SK-N-SH (cell line): Measurements from ENCODE around the gene ZAP70. TPM values are rescaled to one million over a fixed set of nuclear protein-coding genes. Genes with fewer than 3 reads are reported as not detected.

Source experiments
- CTCF ChIA-PET: fragments of 300-600, 350-600 bp; formaldehyde crosslinking; extraction: SDS; loops from one replicate; lab custom pipeline; 2021; lab: Yijun Ruan, JAX
- POLR2A ChIA-PET: fragments of 350-600 bp; sonication (Branson Sonifier 250); formaldehyde crosslinking; extraction: SDS; loops from one replicate; lab custom pipeline; 2020; ENCODE audit warnings: antibody characterized with exemption, inconsistent platforms; lab: Yijun Ruan, JAX
- DNase-seq: peaks from one replicate; pipeline ENCODE4 v3.0.0; 2012
- H2AFZ ChIP-seq: fragments of 200-600 bp; sonication (generic); 2 replicates; pipeline ENCODE4 v1.8.1; 2016; ENCODE audit warnings: antibody characterized with exemption, mild to moderate bottlenecking, low read depth
- H3F3A ChIP-seq: fragments of 200-600 bp; sonication (generic); replicated peaks from 2 replicates; pipeline ENCODE3; 2016; ENCODE audit warnings: antibody characterized with exemption, mild to moderate bottlenecking; ENCODE audit not compliant: insufficient read depth
- H3K27ac ChIP-seq, 2 experiments: fragments of 200-500 bp in 1 of 2; fragments of 200-600 bp in 1 of 2; sonication (Bioruptor generic) in 1 of 2; sonication (generic), shearing (Covaris generic) in 1 of 2; 2 replicates each; pipeline versions ENCODE4 v1.5.1 to v1.6.1; 2014 to 2016; ENCODE audit warnings: low read depth in 2 of 2, inconsistent platforms in 1 of 2, low read length in 1 of 2, mild to moderate bottlenecking in 1 of 2, mixed read lengths in 1 of 2
- H3K27me3 ChIP-seq: fragments of 200-600 bp; sonication (generic), shearing (Covaris generic); 2 replicates; pipeline ENCODE4 v1.6.1; 2016; ENCODE audit warnings: mixed run types; ENCODE audit not compliant: insufficient read depth
- H3K36me3 ChIP-seq, 2 experiments: fragments of 200-500 bp in 1 of 2; fragments of 200-600 bp in 1 of 2; sonication (Bioruptor generic) in 1 of 2; sonication (generic) in 1 of 2; replicated peaks in 1 of 2; 2 replicates each; pipeline versions ENCODE3 to v1.5.1; 2014 to 2016; ENCODE audit warnings: low read length in 1 of 2, mild to moderate bottlenecking in 1 of 2; ENCODE audit not compliant: insufficient read depth in 2 of 2, control insufficient read depth in 1 of 2
- H3K4me1 ChIP-seq, 2 experiments: fragments of 200-500 bp in 1 of 2; fragments of 200-600 bp in 1 of 2; sonication (Bioruptor generic) in 1 of 2; sonication (generic), shearing (Covaris generic) in 1 of 2; 2 replicates each; pipeline versions ENCODE4 v1.5.1 to v1.6.1; 2014 to 2016; ENCODE audit warnings: low read depth in 1 of 2, low read length in 1 of 2, mixed run types in 1 of 2; ENCODE audit not compliant: insufficient read depth in 2 of 2, control insufficient read depth in 1 of 2
- H3K4me2 ChIP-seq: fragments of 200-600 bp; sonication (generic), shearing (Covaris generic); 2 replicates; pipeline ENCODE4 v1.6.1; 2017; ENCODE audit warnings: mixed run types
- H3K4me3 ChIP-seq, 2 experiments: fragments of 200-500 bp in 1 of 2; fragments of 200-600 bp in 1 of 2; sonication (Bioruptor generic) in 1 of 2; sonication (generic), shearing (Covaris generic) in 1 of 2; 2 replicates each; pipeline versions ENCODE4 v1.5.1 to v1.8.1; 2014 to 2016; ENCODE audit warnings: low read depth in 2 of 2, inconsistent platforms in 1 of 2, low read length in 1 of 2, mild to moderate bottlenecking in 1 of 2, mixed read lengths in 1 of 2, moderate library complexity in 1 of 2
- H3K79me2 ChIP-seq: fragments of 200-600 bp; sonication (generic); 2 replicates; pipeline ENCODE4 v1.8.1; 2017; ENCODE audit warnings: mild to moderate bottlenecking; ENCODE audit not compliant: insufficient read depth
- H3K9ac ChIP-seq: fragments of 200-600 bp; sonication (generic); 2 replicates; pipeline ENCODE4 v1.6.1; 2017; ENCODE audit warnings: mixed run types
- H3K9me2 ChIP-seq: fragments of 200-600 bp; sonication (generic); 2 replicates; pipeline ENCODE4 v1.6.1; 2017; ENCODE audit warnings: mixed run types
- H3K9me3 ChIP-seq: fragments of 200-600 bp; sonication (generic); 2 replicates; pipeline ENCODE4 v1.6.1; 2017; ENCODE audit warnings: mixed run types, mild to moderate bottlenecking, moderate library complexity
- H4K20me1 ChIP-seq: fragments of 200-600 bp; sonication (generic); 2 replicates; pipeline ENCODE4 v1.6.1; 2017; ENCODE audit warnings: mild to moderate bottlenecking, mixed run types; ENCODE audit not compliant: insufficient read depth
- CHD2 ChIP-seq: fragments of 150-350 bp; IDR thresholded peaks from 2 replicates; pipeline ENCODE4 v1.6.1; 2018; ENCODE audit warnings: low read length; ENCODE audit not compliant: partially characterized antibody
- CTCF ChIP-seq: fragments of 200-600 bp; sonication (generic); IDR thresholded peaks from 2 replicates; pipeline ENCODE4 v1.6.1; 2017; ENCODE audit warnings: antibody characterized with exemption, mild to moderate bottlenecking, moderate library complexity
- EP300 ChIP-seq, 2 experiments: IDR thresholded peaks; 2 replicates each; pipeline versions ENCODE4 v1.4.0 to v1.6.1; 2012; ENCODE audit warnings: borderline replicate concordance in 1 of 2, low read depth in 1 of 2, low read length in 1 of 2
- EZH2phosphoT487 ChIP-seq: fragments of 200-600 bp; sonication (generic); IDR thresholded peaks from 2 replicates; pipeline ENCODE4 v1.6.1; 2017; ENCODE audit warnings: low read depth, mixed run types, mild to moderate bottlenecking, antibody characterized with exemption, moderate library complexity, borderline replicate concordance
- FOXM1 ChIP-seq: IDR thresholded peaks from 2 replicates; pipeline ENCODE4 v1.4.0; 2012; ENCODE audit warnings: low read depth, mild to moderate bottlenecking
- GABPA ChIP-seq: IDR thresholded peaks from 2 replicates; pipeline ENCODE4 v1.4.0; 2012; ENCODE audit warnings: low read depth, mild to moderate bottlenecking
- GATA2 ChIP-seq: sonication (generic); formaldehyde crosslinking; IDR thresholded peaks from 2 replicates; pipeline ENCODE4 v1.5.0; 2020; ENCODE audit warnings: mild to moderate bottlenecking, missing genetic modification reagents
- IRF3 ChIP-seq: fragments of 150-350 bp; IDR thresholded peaks from 2 replicates; pipeline ENCODE4 v1.6.1; 2016; ENCODE audit warnings: mild to moderate bottlenecking, low read depth, low read length
- MAX ChIP-seq: IDR thresholded peaks from 2 replicates; pipeline ENCODE4 v1.4.0; 2012; ENCODE audit warnings: low read depth
- MEF2A ChIP-seq: IDR thresholded peaks from 2 replicates; pipeline ENCODE4 v1.4.0; 2012; ENCODE audit warnings: low read depth, borderline replicate concordance
- MXI1 ChIP-seq: IDR thresholded peaks from 2 replicates; pipeline ENCODE4 v1.6.1; 2012; ENCODE audit warnings: mild to moderate bottlenecking, low read depth, low read length, improper control_type of control experiment
- NFIC ChIP-seq: IDR thresholded peaks from 2 replicates; pipeline ENCODE4 v1.4.0; 2012; ENCODE audit warnings: borderline replicate concordance
- NRF1 ChIP-seq: IDR thresholded peaks from 2 replicates; pipeline ENCODE4 v1.6.1; 2012; ENCODE audit warnings: low read depth, mild to moderate bottlenecking, low read length
- PBX3 ChIP-seq: IDR thresholded peaks from 2 replicates; pipeline ENCODE4; 2012
- POLR2AphosphoS5 ChIP-seq: IDR thresholded peaks from 2 replicates; pipeline ENCODE4 v1.6.1; 2012; ENCODE audit warnings: low read depth, low read length
- RAD21 ChIP-seq: IDR thresholded peaks from 2 replicates; pipeline ENCODE4 v1.6.1; 2012; ENCODE audit warnings: mild to moderate bottlenecking, low read length
- REST ChIP-seq: IDR thresholded peaks from 2 replicates; pipeline ENCODE4 v1.6.1; 2012; ENCODE audit warnings: mild to moderate bottlenecking, low read depth, low read length, moderate library complexity
- RFX5 ChIP-seq: IDR thresholded peaks from 2 replicates; pipeline ENCODE4 v1.6.1; 2012; ENCODE audit warnings: mild to moderate bottlenecking, improper control_type of control experiment, low read length
- TAF1 ChIP-seq: IDR thresholded peaks from 2 replicates; pipeline ENCODE4 v1.6.1; 2012; ENCODE audit warnings: low read depth, mild to moderate bottlenecking, low read length, moderate library complexity, borderline replicate concordance
- TCF12 ChIP-seq: IDR thresholded peaks from 2 replicates; pipeline ENCODE4 v1.4.0; 2012
- YY1 ChIP-seq: IDR thresholded peaks from 2 replicates; pipeline ENCODE4 v1.4.0; 2012; ENCODE audit warnings: low read depth, mild to moderate bottlenecking
- ZBTB33 ChIP-seq: IDR thresholded peaks from 2 replicates; pipeline ENCODE4 v1.4.0; 2012; ENCODE audit warnings: low read depth, borderline replicate concordance
- WGBS: methylation state at CpG from one replicate; pipeline ENCODE4 v1.1.6; 2017; ENCODE audit warnings: low lambda C conversion rate; 5-methylcytosine and 5-hydroxymethylcytosine counted together
- polyA plus RNA-seq, 3 experiments: library from polyadenylated mRNA; depleted of rRNA; stranded (reverse); fragments of >200 nt; gene quantifications; 2 replicates each; pipeline ENCODE4 v1.2.3, GENCODE V29; 2012

Gene ZAP70
- polyA plus RNA-seq, 1 of the 3 experiments (the other 2 are of a cell fraction), result 0.05 TPM

GRCh38 chr2:97663962-97664635, 49.3 kb upstream of the ZAP70 start, which contains the start of gene ACTR1B:
ACTR1B (minus strand) TSS chr2:97664044; CDS start chr2:97663890, 154 bp downstream.
- H3K9me2 ChIP-seq, result no peaks in the 10 kb centered on the region
- 0 out of 2 replicates have a peak, but pooled peaks cover 7% of the 10 kb centered on the region for H4K20me1 ChIP-seq
- H3K4me3 ChIP-seq, result peak within 1 kb of the TSS; percentile 81 to 89
- DNase-seq, result peak; percentile 97
- H2AFZ ChIP-seq, result peak within 1 kb of the TSS; percentile 96
- POLR2A ChIA-PET, result interaction anchor here (0.9 to 1.8 kb wide), 5 partner anchors 11 to 29 kb away, joined by 3 to 26 read pairs (median 3); partner anchors contain the start of gene COX5B
- CTCF ChIA-PET, result interaction anchor here (0.6 to 8.6 kb wide), 13 partner anchors 9 to 669 kb away, joined by 3 to 88 read pairs (median 4); partner anchors contain the start of genes ANKRD36B and COX5B
- peak within 1 kb of the TSS; percentile 97 for H3K4me2 ChIP-seq
- H3K9me3 ChIP-seq, result no peaks in the 10 kb centered on the region
- peak within 1 kb of the TSS; percentile 92 to 95 for H3K27ac ChIP-seq
- 5% methylated on average over 14 of the region's 60 CpGs for WGBS
- H3K9ac ChIP-seq, result peak within 1 kb of the TSS; percentile 88
- peaks cover 0 to 7% of the 10 kb centered on the region in 2 experiments for H3K36me3 ChIP-seq
- H3K27me3 ChIP-seq, result no peaks in the 10 kb centered on the region
- peaks cover 15% of the 10 kb centered on the region in 2 experiments; a peak in 3 of 4 replicates for H3K4me1 ChIP-seq
- peaks cover 31% of the 10 kb centered on the region for H3K79me2 ChIP-seq
- peaks cover 15% of the 10 kb centered on the region for H3F3A ChIP-seq
- TF ChIP-seq FOXM1 (no peak), REST (no peak), CTCF (peak; percentile 76), POLR2AphosphoS5 (no peak), YY1 (peak; percentile 56; the same call in 1 of the 2 replicates), RAD21 (peak; percentile 32; the same call in 1 of the 2 replicates), TCF12 (no peak), RFX5 (peak; percentile 97), ZBTB33 (peak; percentile 53; the same call in 1 of the 2 replicates), PBX3 (peak; percentile 99), EP300 (IDR thresholded peaks at IDR 0.05; ENCODE audit: borderline replicate concordance in 1 of 2, low read depth in 1 of 2, low read length in 1 of 2) (no peak; a peak in 1 of 4 replicates), NFIC (no peak), GABPA (peak; percentile 53; the same call in 1 of the 2 replicates), MAX (peak; percentile 89), MXI1 (peak; percentile 25; the same call in 1 of the 2 replicates), GATA2 (no peak), EZH2phosphoT487 (no peak), CHD2 (peak; percentile 58), TAF1 (0 out of 2 replicates have a peak, but pooled peaks have one; percentile 20), NRF1 (peak; percentile 66), IRF3 (peak; percentile 75), MEF2A (no peak)
